Vagina (tissue), 2 donors: ENCODE measurements around the gene CPSF4L. TPM values are rescaled to one million over a fixed set of nuclear protein-coding genes. Genes with fewer than 3 reads are reported as not detected.

ENCODE experiments used
- DNase-seq, 2 donors: peaks; one replicate each; pipeline ENCODE4 v3.0.0-alpha.2; 2017; ENCODE audit errors: extremely low spot score in 2 of 2
- H3K27ac ChIP-seq: fragments of 200-600 bp; sonication (generic); one replicate; pipeline ENCODE4 v1.5.1; 2019
- H3K27me3 ChIP-seq: fragments of 200-600 bp; sonication (generic); one replicate; pipeline ENCODE4 v1.5.1; 2019
- H3K36me3 ChIP-seq, 2 donors: fragments of 200-600 bp; sonication (generic); one replicate each; pipeline ENCODE4 v1.5.1; 2017 to 2019
- H3K4me1 ChIP-seq: fragments of 200-600 bp; sonication (generic); one replicate; pipeline ENCODE4 v1.5.1; 2019
- H3K4me3 ChIP-seq, 2 donors: fragments of 200-600 bp; sonication (generic); 1 replicate in 1 of 2; 2 replicates in 1 of 2; pipeline ENCODE4 v1.5.1; 2016 to 2019
- H3K9me3 ChIP-seq: fragments of 200-600 bp; sonication (generic); one replicate; pipeline ENCODE4 v1.5.1; 2019
- CTCF ChIP-seq, 3 experiments: fragments of 450-650 bp in 2 of 3; fragments of 200-600 bp in 1 of 3; sonication (generic) in 1 of 3; IDR thresholded peaks; one replicate each; pipeline ENCODE4 v1.5.1; 2017 to 2019; ENCODE audit warnings: antibody characterized with exemption in 3 of 3, mild to moderate bottlenecking in 2 of 3, moderate library complexity in 2 of 3
- POLR2A ChIP-seq, 2 donors: fragments of 450-650 bp; IDR thresholded peaks; one replicate each; pipeline ENCODE4 v1.6.1; 2017; ENCODE audit warnings: antibody characterized with exemption in 2 of 2, mild to moderate bottlenecking in 2 of 2, moderate library complexity in 2 of 2
- POLR2AphosphoS5 ChIP-seq, 2 donors: sonication (generic); formaldehyde crosslinking; IDR thresholded peaks; one replicate each; pipeline ENCODE4 v1.9.0; 2017; ENCODE audit warnings: antibody characterized with exemption in 2 of 2, mild to moderate bottlenecking in 2 of 2, low read depth in 1 of 2; ENCODE audit not compliant: insufficient read depth in 1 of 2
- intact Hi-C: fragments of 100-400 bp; cut with DNase I; formaldehyde crosslinking; loops from one replicate; pipeline ENCODE4 v1.15.1; 2023
- total RNA-seq: library from RNA; depleted of rRNA; stranded (reverse); fragments of >200 nt; gene quantifications from one replicate; pipeline ENCODE4 v1.2.3, GENCODE V29; 2016

Gene CPSF4L
- total RNA-seq, 1 donor from 2014 or later: not detected

GRCh38 chr17:73223626-73224230, 38.0 kb downstream of the CPSF4L start:
- no peaks in the 10 kb centered on the region for H3K36me3 ChIP-seq
- no peak for TF ChIP-seq CTCF (IDR thresholded peaks at IDR 0.05)
- TF ChIP-seq POLR2A (IDR thresholded peaks at IDR 0.05): no peak
- TF ChIP-seq POLR2AphosphoS5 (IDR thresholded peaks at IDR 0.05; ENCODE audit: insufficient read depth in 1 of 2, low read depth in 1 of 2): no peak
- DNase-seq: no peak
- H3K4me1 ChIP-seq: peaks cover 28% of the 10 kb centered on the region
- H3K4me3 ChIP-seq: no peak overlapping the region
- H3K9me3 ChIP-seq: no peaks in the 10 kb centered on the region
- H3K27me3 ChIP-seq: no peaks in the 10 kb centered on the region
- H3K27ac ChIP-seq: no peak overlapping the region
- intact Hi-C loops: no loop called here

GRCh38 chr17:73215447-73215846, 46.2 kb downstream of the CPSF4L start:
- Histone ChIP-seq H3K27me3 (no peaks in the 10 kb centered on the region), H3K27ac (no peak overlapping the region), H3K36me3 (peaks cover 0 to 6% of the 10 kb centered on the region in 2 donors), H3K9me3 (no peaks in the 10 kb centered on the region), H3K4me3 (no peak overlapping the region), H3K4me1 (no peaks in the 10 kb centered on the region)
- no peak for TF ChIP-seq CTCF (IDR thresholded peaks at IDR 0.05)
- no peak for TF ChIP-seq POLR2AphosphoS5 (IDR thresholded peaks at IDR 0.05; ENCODE audit: insufficient read depth in 1 of 2, low read depth in 1 of 2)
- TF ChIP-seq POLR2A (IDR thresholded peaks at IDR 0.05): no peak
- intact Hi-C loops: no loop called here
- no peak for DNase-seq

- Histone ChIP-seq H3K36me3 (peaks cover 0 to 6% of the 10 kb centered on the region in 2 donors), H3K9me3 (no peaks in the 10 kb centered on the region), H3K4me3 (no peak overlapping the region), H3K4me1 (no peaks in the 10 kb centered on the region), H3K27me3 (no peaks in the 10 kb centered on the region), H3K27ac (no peak overlapping the region)
- intact Hi-C loops: no loop called here
- no peak for DNase-seq
- TF ChIP-seq POLR2A (IDR thresholded peaks at IDR 0.05): no peak
Measured at GRCh38 chr17:73214851-73215250, 46.8 kb downstream of the CPSF4L start.

- H3K27ac ChIP-seq: no peak overlapping the region
- TF ChIP-seq POLR2AphosphoS5 (IDR thresholded peaks at IDR 0.05; ENCODE audit: insufficient read depth in 1 of 2, low read depth in 1 of 2) (no peak), POLR2A (IDR thresholded peaks at IDR 0.05) (no peak), CTCF (IDR thresholded peaks at IDR 0.05) (no peak)
- H3K9me3 ChIP-seq: no peaks in the 10 kb centered on the region
- H3K36me3 ChIP-seq: peaks cover 0 to 15% of the 10 kb centered on the region in 2 donors
- no peaks in the 10 kb centered on the region for H3K4me1 ChIP-seq
- no peak for DNase-seq
- intact Hi-C loops: no loop called here
- no peaks in the 10 kb centered on the region for H3K27me3 ChIP-seq
- no peak overlapping the region for H3K4me3 ChIP-seq
Measured at GRCh38 chr17:73214008-73214407, 47.7 kb downstream of the CPSF4L start.

- Histone ChIP-seq H3K9me3 (no peaks in the 10 kb centered on the region), H3K27me3 (no peaks in the 10 kb centered on the region), H3K36me3 (peaks cover 3 to 36% of the 10 kb centered on the region in 2 donors), H3K27ac (no peak overlapping the region), H3K4me1 (no peaks in the 10 kb centered on the region), H3K4me3 (no peak overlapping the region)
- TF ChIP-seq CTCF (IDR thresholded peaks at IDR 0.05) (no peak), POLR2A (IDR thresholded peaks at IDR 0.05) (no peak), POLR2AphosphoS5 (IDR thresholded peaks at IDR 0.05; ENCODE audit: insufficient read depth in 1 of 2, low read depth in 1 of 2) (no peak)
- DNase-seq: no peak
- intact Hi-C loops: no loop called here
Measured at GRCh38 chr17:73211745-73212144, 49.9 kb downstream of the CPSF4L start.
